ENCODE measurements around the gene CNGA3. TPM values are rescaled to one million over a fixed set of nuclear protein-coding genes. Genes with fewer than 3 reads are reported as not detected.
A peak's percentile ranks its signal among the peaks of the same experiment; 100 is the strongest.

CNGA3 gene
- total and polyA plus RNA-seq, 2 experiments from 2014 or later = not detected

GRCh38 chr2:98347298-98348065 lies 1.2 kb downstream of the CNGA3 start:
- Histone ChIP-seq H3K36me3 (ENCODE audit: insufficient read depth) (no peaks in the 10 kb centered on the region), H3K79me2 (replicated peaks; ENCODE audit: insufficient read depth) (no peaks in the 10 kb centered on the region), H2AFZ (no peak overlapping the region; the same call in 1 of the 2 replicates), H3K4me2 (peak overlapping the region; percentile 94), H3K9me2 (ENCODE audit: insufficient read depth) (0 out of 2 replicates have a peak, but pooled peaks cover 5% of the 10 kb centered on the region), H3F3A (replicated peaks; ENCODE audit: low read depth) (no peaks in the 10 kb centered on the region), H4K20me1 (replicated peaks; ENCODE audit: insufficient read depth) (no peaks in the 10 kb centered on the region; the same call in 1 of the 2 replicates), H3K27me3 (ENCODE audit: insufficient read depth) (peaks cover 84% of the 10 kb centered on the region), H3K27ac (ENCODE audit: low read depth) (no peak overlapping the region), H3K4me1 (ENCODE audit: insufficient read depth) (peaks cover 10% of the 10 kb centered on the region), H3K4me3 (peak overlapping the region; percentile 66)
- Mint-ChIP-seq H3K4me3 (peak overlapping the region; percentile 77), H3K27ac (no peak overlapping the region), H3K9me3 (peaks cover 11% of the 10 kb centered on the region; the same call in 2 of the 3 replicates), H3K36me3 (ENCODE audit: low read depth) (0 out of 3 replicates have a peak, but pooled peaks cover 2% of the 10 kb centered on the region), H3K4me1 (peaks cover 18% of the 10 kb centered on the region), H3K27me3 (ENCODE audit: insufficient read depth, low read depth, poor library complexity) (peaks cover 53% of the 10 kb centered on the region)
- peak; percentile 60 for DNase-seq (ENCODE audit: low spot score)
- peak; percentile 58 for ATAC-seq
- peak; percentile 27 for TF ChIP-seq EZH2 (IDR thresholded peaks at IDR 0.05; ENCODE audit: low read depth, unreplicated experiment)
- TF ChIP-seq STAT1 (IDR thresholded peaks at IDR 0.05; ENCODE audit: unreplicated experiment) = no peak

- Mint-ChIP-seq H3K4me3 (peak overlapping the region; percentile 77), H3K4me1 (peaks cover 18% of the 10 kb centered on the region), H3K9me3 (peaks cover 11% of the 10 kb centered on the region; the same call in 2 of the 3 replicates), H3K27me3 (ENCODE audit: insufficient read depth, low read depth, poor library complexity) (peaks cover 53% of the 10 kb centered on the region), H3K27ac (no peak overlapping the region), H3K36me3 (ENCODE audit: low read depth) (0 out of 3 replicates have a peak, but pooled peaks cover 2% of the 10 kb centered on the region)
- H3K4me1 ChIP-seq (ENCODE audit: insufficient read depth) = peaks cover 10% of the 10 kb centered on the region
- H3K27ac ChIP-seq (ENCODE audit: low read depth) = no peak overlapping the region
- no peaks in the 10 kb centered on the region for H3K79me2 ChIP-seq (replicated peaks; ENCODE audit: insufficient read depth)
- no peaks in the 10 kb centered on the region for H3K36me3 ChIP-seq (ENCODE audit: insufficient read depth)
- ATAC-seq (peak; percentile 69), DNase-seq (ENCODE audit: low spot score) (peak; percentile 86)
- peak overlapping the region; percentile 66 for H3K4me3 ChIP-seq
- H3F3A ChIP-seq (replicated peaks; ENCODE audit: low read depth) = no peaks in the 10 kb centered on the region
- H4K20me1 ChIP-seq (replicated peaks; ENCODE audit: insufficient read depth) = no peaks in the 10 kb centered on the region; the same call in 1 of the 2 replicates
- no peak overlapping the region; the same call in 1 of the 2 replicates for H2AFZ ChIP-seq
- TF ChIP-seq EZH2phosphoT487 (IDR thresholded peaks at IDR 0.05; ENCODE audit: unreplicated experiment) = no peak
- no peak for TF ChIP-seq JUNB (IDR thresholded peaks at IDR 0.05; ENCODE audit: unreplicated experiment)
- no peak for TF ChIP-seq EZH2 (IDR thresholded peaks at IDR 0.05; ENCODE audit: low read depth, unreplicated experiment)
- no peak for TF ChIP-seq CREB1 (CRISPR knock-in tag; IDR thresholded peaks at IDR 0.05; ENCODE audit: low read depth)
- TF ChIP-seq NANOG (IDR thresholded peaks at IDR 0.05; ENCODE audit: borderline replicate concordance) = no peak
- no peak for TF ChIP-seq ZNF331 (CRISPR knock-in tag; IDR thresholded peaks at IDR 0.05; ENCODE audit: low read depth)
- no peak for TF ChIP-seq ETS1 (IDR thresholded peaks at IDR 0.05)
- no peak for TF ChIP-seq REST (IDR thresholded peaks at IDR 0.05; ENCODE audit: unreplicated experiment)
- TF ChIP-seq CTCF (conservative IDR thresholded peaks at IDR 0.05; ENCODE audit: low read depth in 2 of 2) = no peak
- no peak for TF ChIP-seq ZNF114 (CRISPR knock-in tag; IDR thresholded peaks at IDR 0.05)
- no peak for TF ChIP-seq STAT1 (IDR thresholded peaks at IDR 0.05; ENCODE audit: unreplicated experiment)
- 0 out of 2 replicates have a peak, but pooled peaks cover 5% of the 10 kb centered on the region for H3K9me2 ChIP-seq (ENCODE audit: insufficient read depth)
- peaks cover 78% of the 10 kb centered on the region for H3K27me3 ChIP-seq (ENCODE audit: insufficient read depth)
- peak overlapping the region; percentile 94 for H3K4me2 ChIP-seq
These were observed 1.9 kb downstream of the CNGA3 start for GRCh38 chr2:98348066-98348561.

All from GM23338 (cell line).